ENCODE measurements around the gene STARD3. TPM values are rescaled to one million over a fixed set of nuclear protein-coding genes. Genes with fewer than 3 reads are reported as not detected.

Gene STARD3
- total and polyA plus RNA-seq, 2 of the 13 experiments (the other 11 are each of a cell fraction or from before 2014, with no cell fraction given): 34.6 to 100 TPM

GRCh38 chr17:39653662-39654331 is 16.9 kb downstream of the STARD3 start (continued):
- TF ChIP-seq STAT6 (CRISPR knock-in tag; IDR thresholded peaks at IDR 0.05; ENCODE audit: borderline replicate concordance) (no peak), ZNF782 (CRISPR knock-in tag; IDR thresholded peaks at IDR 0.05; ENCODE audit: borderline replicate concordance) (no peak), ZNF572 (CRISPR knock-in tag; IDR thresholded peaks at IDR 0.05) (no peak; the same call in 1 of the 2 replicates), ZNF431 (CRISPR knock-in tag; IDR thresholded peaks at IDR 0.05; ENCODE audit: borderline replicate concordance, low read depth) (no peak), ZNF724P (CRISPR knock-in tag; IDR thresholded peaks at IDR 0.05; ENCODE audit: borderline replicate concordance) (no peak), ZFP36 (IDR thresholded peaks at IDR 0.05; ENCODE audit: borderline replicate concordance, low read depth, low read length, partially characterized antibody) (no peak), ZNF660 (CRISPR knock-in tag; IDR thresholded peaks at IDR 0.05; ENCODE audit: borderline replicate concordance, low read depth) (no peak), NCOA5 (CRISPR knock-in tag; IDR thresholded peaks at IDR 0.05) (no peak), ZFAT (CRISPR knock-in tag; conservative IDR thresholded peaks at IDR 0.05) (no peak), FOXO1 (CRISPR knock-in tag; IDR thresholded peaks at IDR 0.05) (peak; percentile 62), SKIL (CRISPR knock-in tag; IDR thresholded peaks at IDR 0.05; ENCODE audit: borderline replicate concordance) (no peak), TAF1 (CRISPR knock-in tag; IDR thresholded peaks at IDR 0.05) (no peak), HMGA1 (CRISPR knock-in tag; conservative IDR thresholded peaks at IDR 0.05) (no peak), TFE3 (CRISPR knock-in tag; IDR thresholded peaks at IDR 0.05) (no peak), MED1 (CRISPR knock-in tag; IDR thresholded peaks at IDR 0.05) (peak; percentile 40; the same call in 1 of the 2 replicates), ZNF3 (CRISPR knock-in tag; IDR thresholded peaks at IDR 0.05) (no peak), JUNB (CRISPR knock-in tag; IDR thresholded peaks at IDR 0.05; ENCODE audit: borderline replicate concordance) (no peak), ZNF136 (CRISPR knock-in tag; IDR thresholded peaks at IDR 0.05; ENCODE audit: low read depth) (no peak), BORCS8-MEF2B (CRISPR knock-in tag; IDR thresholded peaks at IDR 0.05) (no peak), NFKBIZ (CRISPR knock-in tag; IDR thresholded peaks at IDR 0.05) (no peak), KLF13 (CRISPR knock-in tag; IDR thresholded peaks at IDR 0.05) (no peak), HNRNPL (IDR thresholded peaks at IDR 0.05; ENCODE audit: low read depth, low read length) (no peak), ZNF879 (CRISPR knock-in tag; IDR thresholded peaks at IDR 0.05) (no peak), EZH2 (conservative IDR thresholded peaks at IDR 0.05; ENCODE audit: low read depth, low read length) (no peak)

Data from HepG2 (cell line).